Hepatocyte (in vitro differentiated cells): ENCODE data around the gene WDR59. TPM values are rescaled to one million over a fixed set of nuclear protein-coding genes. Genes with fewer than 3 reads are reported as not detected.

ENCODE experiments used
- DNase-seq: peaks from one replicate; pipeline ENCODE4 v3.0.0-alpha.2; 2016; ENCODE audit warnings: low spot score
- H2AFZ ChIP-seq: fragments of 200-600 bp; sonication (generic); 2 replicates; pipeline ENCODE4 v1.6.0; 2016; ENCODE audit warnings: antibody characterized with exemption, mild to moderate bottlenecking
- H3K27ac ChIP-seq: fragments of 200-600 bp; sonication (generic); 2 replicates; pipeline ENCODE4 v1.5.1; 2016; ENCODE audit warnings: mild to moderate bottlenecking
- H3K27me3 ChIP-seq: fragments of 200-600 bp; sonication (generic); 2 replicates; pipeline ENCODE4 v1.6.1; 2016
- H3K36me3 ChIP-seq: fragments of 200-600 bp; sonication (generic); replicated peaks from 2 replicates; pipeline ENCODE4 v1.5.1; 2016; ENCODE audit warnings: low read depth; ENCODE audit not compliant: insufficient read depth
- H3K4me1 ChIP-seq: fragments of 200-600 bp; sonication (generic); 2 replicates; pipeline ENCODE4 v1.5.1; 2016; ENCODE audit warnings: mild to moderate bottlenecking, moderate library complexity; ENCODE audit not compliant: insufficient read depth
- H3K4me2 ChIP-seq: fragments of 200-600 bp; sonication (generic); 2 replicates; pipeline ENCODE4 v1.6.0; 2016
- H3K4me3 ChIP-seq: fragments of 200-600 bp; sonication (generic); 2 replicates; pipeline ENCODE4 v1.5.1; 2016; ENCODE audit warnings: mild to moderate bottlenecking
- H3K79me2 ChIP-seq: fragments of 200-600 bp; sonication (generic); 2 replicates; pipeline ENCODE4 v1.6.0; 2017; ENCODE audit warnings: mild to moderate bottlenecking
- H3K9me2 ChIP-seq: fragments of 200-600 bp; sonication (generic); replicated peaks from 2 replicates; pipeline ENCODE4 v1.6.0; 2017; ENCODE audit warnings: mild to moderate bottlenecking; ENCODE audit not compliant: insufficient read depth
- H3K9me3 ChIP-seq: fragments of 200-600 bp; sonication (generic); 2 replicates; pipeline ENCODE4 v1.5.1; 2016; ENCODE audit warnings: low read depth, mild to moderate bottlenecking
- H4K20me1 ChIP-seq: fragments of 200-600 bp; sonication (generic); 2 replicates; pipeline ENCODE4 v1.6.0; 2016; ENCODE audit warnings: mild to moderate bottlenecking; ENCODE audit not compliant: insufficient read depth, poor library complexity, severe bottlenecking
- EZH2 ChIP-seq: fragments of 200-600 bp; sonication (generic); IDR thresholded peaks from 2 replicates; pipeline ENCODE4 v1.6.1; 2016; ENCODE audit warnings: antibody characterized with exemption, mild to moderate bottlenecking, borderline replicate concordance
- EZH2phosphoT487 ChIP-seq: fragments of 200-600 bp; sonication (generic); IDR thresholded peaks from one replicate; pipeline ENCODE4 v1.6.1; 2018; ENCODE audit warnings: antibody characterized with exemption, mild to moderate bottlenecking, low read depth, moderate library complexity; ENCODE audit not compliant: unreplicated experiment, severe bottlenecking
- WGBS: methylation state at CpG from one replicate; pipeline ENCODE4 v1.1.6; 2016; ENCODE audit warnings: low lambda C conversion rate; ENCODE audit errors: missing lambda C conversion rate; 5-methylcytosine and 5-hydroxymethylcytosine counted together
- polyA plus RNA-seq: library from polyadenylated mRNA; unstranded; fragments of >200 nt; fragmentation: Nextera tagmentation; extraction: Ambion mirVana; gene quantifications from 2 replicates; pipeline ENCODE4 v1.2.1, GENCODE V29; 2016
- total RNA-seq: library from RNA; depleted of rRNA; stranded (reverse); fragments of >200 nt; gene quantifications from 2 replicates; pipeline ENCODE4 v1.2.3, GENCODE V29; 2014
- TF ChIP-seq, protein P1 (sequence below): fragments of 200-600 bp; sonication (generic); IDR thresholded peaks from 2 replicates; pipeline ENCODE4 v1.5.1; 2016; ENCODE audit warnings: antibody characterized with exemption, mild to moderate bottlenecking; ENCODE audit not compliant: poor library complexity

WDR59 gene
- total and polyA plus RNA-seq, 2 experiments from 2014 or later = 32.8 to 35.7 TPM

DNA sequence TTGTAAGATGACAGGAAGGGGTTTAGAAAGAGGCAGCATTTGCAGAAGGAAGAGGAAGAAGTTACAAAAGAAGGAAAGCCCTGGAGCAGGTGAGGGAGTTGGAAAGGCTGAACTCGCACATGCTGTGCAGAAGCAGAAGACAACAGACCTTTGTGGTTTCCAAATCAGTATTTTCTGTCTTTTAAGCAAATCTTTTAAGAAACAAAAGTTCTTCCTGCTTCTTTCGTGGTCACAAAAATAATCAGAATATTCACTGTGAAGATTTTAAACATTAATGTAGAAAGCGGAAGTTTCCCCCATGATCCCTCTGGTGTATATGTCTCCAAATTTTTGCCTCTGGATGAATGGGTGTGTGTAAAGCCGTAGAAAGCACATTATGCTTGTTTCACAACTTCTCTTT is 39.7 kb upstream of the WDR59 start:
- Histone ChIP-seq H3K36me3 (no peaks in the 10 kb centered on the region), H3K4me2 (no peak overlapping the region), H4K20me1 (peaks cover 11% of the 10 kb centered on the region), H3K9me3 (peaks cover 14% of the 10 kb centered on the region), H3K79me2 (peaks cover 94% of the 10 kb centered on the region), H2AFZ (no peak overlapping the region), H3K9me2 (no peaks in the 10 kb centered on the region), H3K27me3 (no peaks in the 10 kb centered on the region), H3K4me3 (no peak overlapping the region), H3K4me1 (peaks cover 5% of the 10 kb centered on the region), H3K27ac (no peak overlapping the region)
- no peak for DNase-seq
- 72% methylated on average over 4 of the region's 4 CpGs for WGBS
- TF ChIP-seq, protein P1, sequence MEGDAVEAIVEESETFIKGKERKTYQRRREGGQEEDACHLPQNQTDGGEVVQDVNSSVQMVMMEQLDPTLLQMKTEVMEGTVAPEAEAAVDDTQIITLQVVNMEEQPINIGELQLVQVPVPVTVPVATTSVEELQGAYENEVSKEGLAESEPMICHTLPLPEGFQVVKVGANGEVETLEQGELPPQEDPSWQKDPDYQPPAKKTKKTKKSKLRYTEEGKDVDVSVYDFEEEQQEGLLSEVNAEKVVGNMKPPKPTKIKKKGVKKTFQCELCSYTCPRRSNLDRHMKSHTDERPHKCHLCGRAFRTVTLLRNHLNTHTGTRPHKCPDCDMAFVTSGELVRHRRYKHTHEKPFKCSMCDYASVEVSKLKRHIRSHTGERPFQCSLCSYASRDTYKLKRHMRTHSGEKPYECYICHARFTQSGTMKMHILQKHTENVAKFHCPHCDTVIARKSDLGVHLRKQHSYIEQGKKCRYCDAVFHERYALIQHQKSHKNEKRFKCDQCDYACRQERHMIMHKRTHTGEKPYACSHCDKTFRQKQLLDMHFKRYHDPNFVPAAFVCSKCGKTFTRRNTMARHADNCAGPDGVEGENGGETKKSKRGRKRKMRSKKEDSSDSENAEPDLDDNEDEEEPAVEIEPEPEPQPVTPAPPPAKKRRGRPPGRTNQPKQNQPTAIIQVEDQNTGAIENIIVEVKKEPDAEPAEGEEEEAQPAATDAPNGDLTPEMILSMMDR = no peak
- TF ChIP-seq EZH2phosphoT487 = no peak
- TF ChIP-seq EZH2 = no peak

DNA sequence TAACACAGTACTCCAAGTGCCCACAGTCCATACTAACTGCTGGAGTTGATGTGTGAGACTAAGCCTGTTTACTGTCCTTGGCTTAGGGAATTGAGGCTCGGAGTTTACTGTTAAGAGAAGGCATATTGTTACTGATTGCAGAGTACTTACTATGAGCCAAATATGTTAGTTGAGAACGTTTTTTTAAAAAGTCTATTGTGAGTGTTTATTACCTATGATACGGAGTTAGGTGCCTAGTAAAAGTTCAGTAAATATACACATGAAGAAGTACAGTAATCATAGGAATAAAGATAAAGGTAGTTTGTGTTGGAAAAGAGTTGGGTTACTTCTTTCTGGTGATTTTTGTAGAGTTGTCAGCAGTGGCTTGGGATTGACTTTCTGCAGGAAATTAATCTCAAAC is 39.3 kb upstream of the WDR59 start:
- WGBS = 54% methylated on average over 3 of the region's 3 CpGs
- Histone ChIP-seq H3K79me2 (peaks cover 94% of the 10 kb centered on the region), H3K9me2 (no peaks in the 10 kb centered on the region)

DNA sequence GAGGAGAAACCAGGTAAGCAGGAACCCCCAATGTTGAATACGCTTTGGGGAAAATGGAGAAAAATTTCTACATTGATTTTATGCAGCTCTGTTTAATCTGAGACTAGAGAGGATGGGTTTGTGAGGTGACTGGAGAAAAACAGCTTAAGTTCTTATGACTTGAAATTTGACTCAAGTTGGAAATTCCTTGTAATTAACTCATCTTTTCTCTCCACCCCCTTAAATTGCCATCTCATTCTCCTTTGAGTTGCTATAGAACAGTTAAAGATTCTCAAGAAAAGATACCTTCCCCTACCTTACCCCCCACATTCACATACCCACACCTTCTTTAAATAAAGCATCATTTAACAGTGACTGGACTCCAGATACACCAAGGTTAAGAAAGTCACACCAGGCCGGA is 38.1 kb upstream of the WDR59 start:
- Histone ChIP-seq H3K9me2 (no peaks in the 10 kb centered on the region), H4K20me1 (peaks cover 11% of the 10 kb centered on the region), H3K27ac (no peak overlapping the region), H2AFZ (no peak overlapping the region), H3K9me3 (peaks cover 14% of the 10 kb centered on the region), H3K36me3 (no peaks in the 10 kb centered on the region), H3K4me3 (no peak overlapping the region), H3K4me1 (peaks cover 5% of the 10 kb centered on the region), H3K79me2 (peaks cover 95% of the 10 kb centered on the region), H3K27me3 (no peaks in the 10 kb centered on the region), H3K4me2 (no peak overlapping the region)
- TF ChIP-seq, protein P1 = no peak
- DNase-seq = no peak
- 96% methylated on average over 2 of the region's 2 CpGs for WGBS

More for the DNA sequence above, 39.3 kb upstream of the WDR59 start:
- no peaks in the 10 kb centered on the region for H3K36me3 ChIP-seq
- TF ChIP-seq EZH2 (no peak), EZH2phosphoT487 (no peak)
- TF ChIP-seq, protein P1 = no peak
- H3K9me3 ChIP-seq = peaks cover 14% of the 10 kb centered on the region
- no peak overlapping the region for H3K4me2 ChIP-seq
- no peak overlapping the region for H2AFZ ChIP-seq
- DNase-seq = no peak
- H3K27ac ChIP-seq = no peak overlapping the region
- H3K4me1 ChIP-seq = peaks cover 5% of the 10 kb centered on the region
- no peaks in the 10 kb centered on the region for H3K27me3 ChIP-seq
- peaks cover 11% of the 10 kb centered on the region for H4K20me1 ChIP-seq
- H3K4me3 ChIP-seq = no peak overlapping the region

DNA sequence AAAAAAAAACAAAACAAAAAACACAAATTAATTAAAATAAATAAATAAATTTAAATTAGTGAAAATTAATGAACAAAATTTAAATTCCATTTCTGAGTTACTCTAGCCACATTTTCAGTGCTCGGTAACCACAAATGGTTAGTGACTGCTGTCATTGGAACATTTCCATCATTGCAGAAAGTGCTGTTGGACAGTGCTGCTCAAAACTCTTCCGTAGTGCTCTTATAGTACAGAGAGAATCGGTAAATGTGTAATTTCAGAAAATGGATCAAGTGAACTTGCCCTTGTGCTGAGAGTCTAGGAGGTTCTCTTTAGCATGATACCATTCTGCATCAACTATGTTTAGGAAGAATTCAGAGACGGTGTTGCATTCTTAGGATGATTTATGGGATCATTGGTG is 37.6 kb upstream of the WDR59 start:
- Histone ChIP-seq H3K4me2 (no peak overlapping the region), H3K9me2 (no peaks in the 10 kb centered on the region), H3K27ac (no peak overlapping the region), H3K4me3 (no peak overlapping the region), H2AFZ (no peak overlapping the region), H3K9me3 (peaks cover 14% of the 10 kb centered on the region), H3K36me3 (no peaks in the 10 kb centered on the region), H3K79me2 (peaks cover 95% of the 10 kb centered on the region), H4K20me1 (peaks cover 11% of the 10 kb centered on the region), H3K27me3 (no peaks in the 10 kb centered on the region), H3K4me1 (peaks cover 5% of the 10 kb centered on the region)
- DNase-seq = no peak
- TF ChIP-seq, protein P1 = no peak
- no peak for TF ChIP-seq EZH2phosphoT487
- no peak for TF ChIP-seq EZH2
- 93% methylated on average over 4 of the region's 4 CpGs for WGBS
